A549 (cell line): Measurements from ENCODE around the gene PGGT1B. TPM values are rescaled to one million over a fixed set of nuclear protein-coding genes. Genes with fewer than 3 reads are reported as not detected.

Source experiments
- ATAC-seq, 2 experiments: fragments of 200-7000 bp in 1 of 2; fragments of >200 bp in 1 of 2; cut with Nextera tagmentation in 1 of 2; cut with Tn5 transposase in 1 of 2; 3 replicates each; pipeline versions ENCODE4 v1.8.0 to v1.9.1; 2018 to 2020; ENCODE audit warnings: mild to moderate bottlenecking in 1 of 2, moderate library complexity in 1 of 2
- CTCF ChIA-PET: fragments of 300-600 bp; sonication (Branson Sonifier 250); formaldehyde crosslinking; extraction: SDS; loops from one replicate; lab custom pipeline; 2021; ENCODE audit warnings: antibody characterized with exemption, inconsistent platforms; lab: Yijun Ruan, JAX
- POLR2A ChIA-PET: fragments of 350-600 bp; formaldehyde crosslinking; extraction: SDS; loops from one replicate; lab custom pipeline; 2021; ENCODE audit warnings: antibody characterized with exemption, inconsistent platforms; lab: Yijun Ruan, JAX
- DNase-seq, 2 experiments: peaks; one replicate each; pipeline versions ENCODE4 v3.0.0 to v3.0.0-alpha.2; 2011 to 2016; ENCODE audit warnings: low read depth in 1 of 2, low spot score in 1 of 2
- FAIRE-seq: peaks from 2 replicates; lab custom pipeline; 2011; peaks lifted over from hg19 to GRCh38; lab: Jason Lieb, UNC
- H3K27ac ChIP-seq, 2 experiments: fragments of >200 bp; sonication (Bioruptor Twin); formaldehyde crosslinking; 3 replicates each; pipeline ENCODE4 v1.5.1; 2016 to 2017
- H3K4me1 ChIP-seq: fragments of >200 bp; sonication (Bioruptor Twin); formaldehyde crosslinking; 3 replicates; pipeline ENCODE4 v1.6.1; 2016
- H3K4me2 ChIP-seq: fragments of >200 bp; sonication (Bioruptor Twin); formaldehyde crosslinking; 3 replicates; pipeline ENCODE4 v1.6.1; 2016
- H3K4me3 ChIP-seq: fragments of >200 bp; sonication (Bioruptor Twin); formaldehyde crosslinking; 3 replicates; pipeline ENCODE4 v1.5.1; 2016
- H3K9me3 ChIP-seq: fragments of >200 bp; sonication (Bioruptor Twin); formaldehyde crosslinking; 3 replicates; pipeline ENCODE4 v1.6.1; 2016
- BHLHE40 ChIP-seq: IDR thresholded peaks from 2 replicates; pipeline ENCODE4 v1.6.1; 2012; ENCODE audit warnings: low read depth, low read length, inconsistent platforms
- EP300 ChIP-seq, 2 experiments: fragments of >200 bp; sonication (Bioruptor Twin); formaldehyde crosslinking; IDR thresholded peaks; 2 replicates in 1 of 2; 3 replicates in 1 of 2; pipeline ENCODE4 v1.6.1; 2016 to 2017
- FOSB ChIP-seq: fragments of 250-450 bp; sonication (Bioruptor Pico); IDR thresholded peaks from 2 replicates; pipeline ENCODE4 v1.5.0; 2020; ENCODE audit warnings: mild to moderate bottlenecking, moderate library complexity
- GATA3 ChIP-seq: IDR thresholded peaks from 2 replicates; pipeline ENCODE4 v1.6.1; 2012; ENCODE audit warnings: borderline replicate concordance
- HDAC2 ChIP-seq: fragments of 200-600 bp; sonication (generic); IDR thresholded peaks from 2 replicates; pipeline ENCODE4 v1.6.1; 2016
- HEYL ChIP-seq: fragments of 250-450 bp; sonication (Bioruptor Pico); IDR thresholded peaks from 2 replicates; pipeline ENCODE4 v1.8.0; 2021; ENCODE audit warnings: mild to moderate bottlenecking, moderate library complexity
- HOXB5 ChIP-seq: fragments of 250-450 bp; sonication (Bioruptor Pico); IDR thresholded peaks from 2 replicates; pipeline ENCODE4 v1.5.0; 2020; ENCODE audit warnings: mild to moderate bottlenecking, moderate library complexity
- JUNB ChIP-seq: fragments of >200 bp; sonication (Bioruptor Twin); formaldehyde crosslinking; IDR thresholded peaks from 2 replicates; pipeline ENCODE4 v1.6.1; 2016
- MAZ ChIP-seq: fragments of 150-350 bp; IDR thresholded peaks from 2 replicates; pipeline ENCODE4 v1.6.1; 2014; ENCODE audit warnings: antibody characterized with exemption, low read depth, low read length, borderline replicate concordance
- NR3C1 ChIP-seq: fragments of >200 bp; sonication (Bioruptor Twin); formaldehyde crosslinking; IDR thresholded peaks from 3 replicates; pipeline ENCODE4 v1.6.1; 2017
- POLR2AphosphoS2 ChIP-seq: conservative IDR thresholded peaks from 2 replicates; pipeline ENCODE4 v1.6.1; 2012; ENCODE audit warnings: low read length, improper control_type of control experiment, inconsistent platforms
- RAD21 ChIP-seq, 2 experiments: fragments of >200 bp in 1 of 2; sonication (Bioruptor Twin) in 1 of 2; formaldehyde crosslinking in 1 of 2; IDR thresholded peaks in 1 of 2; conservative IDR thresholded peaks in 1 of 2; 2 replicates in 1 of 2; 3 replicates in 1 of 2; pipeline ENCODE4 v1.6.1; 2012 to 2018; ENCODE audit warnings: inconsistent platforms in 1 of 2
- TP53 ChIP-seq: fragments of 250-450 bp; sonication (Bioruptor Pico); IDR thresholded peaks from 2 replicates; pipeline ENCODE4 v1.5.0; 2021; ENCODE audit warnings: mild to moderate bottlenecking, moderate library complexity
- ZFP36 ChIP-seq: fragments of 450-650 bp; IDR thresholded peaks from 2 replicates; pipeline ENCODE4 v1.6.1; 2014; ENCODE audit warnings: borderline replicate concordance; ENCODE audit not compliant: partially characterized antibody
- ZNF302 ChIP-seq: fragments of 250-450 bp; sonication (Bioruptor Pico); IDR thresholded peaks from 2 replicates; pipeline ENCODE4 v1.9.0; 2021; ENCODE audit warnings: inconsistent platforms, mild to moderate bottlenecking, moderate library complexity
- ZSCAN20 ChIP-seq: fragments of 250-450 bp; sonication (Bioruptor Pico); IDR thresholded peaks from 2 replicates; pipeline ENCODE4 v1.8.0; 2022; ENCODE audit warnings: mild to moderate bottlenecking, moderate library complexity
- WGBS: methylation state at CpG from one replicate; pipeline ENCODE4 v1.1.6; 2017; ENCODE audit errors: missing lambda C conversion rate; 5-methylcytosine and 5-hydroxymethylcytosine counted together
- polyA plus RNA-seq, 4 experiments: library from polyadenylated mRNA; depleted of rRNA in 3 of 4; stranded (reverse); fragments of >200 nt; fragmentation: RNase III in 1 of 4; extraction: RNeasy Plus Mini Kit Qiagen cat#74134 plus additional on column Dnase treatment in 1 of 4; gene quantifications; 2 replicates in 3 of 4; 3 replicates in 1 of 4; pipeline ENCODE4 v1.2.3, GENCODE V29; 2011 to 2017
- TF ChIP-seq, protein P1 (sequence below): IDR thresholded peaks from 2 replicates; pipeline ENCODE4 v1.6.1; 2012
- TF ChIP-seq, protein P2 (sequence below): fragments of 150-350 bp; IDR thresholded peaks from 2 replicates; pipeline ENCODE4 v1.6.1; 2014; ENCODE audit warnings: low read depth, mild to moderate bottlenecking, low read length
- TF ChIP-seq, protein P3 (sequence below): IDR thresholded peaks from 2 replicates; pipeline ENCODE4 v1.6.1; 2012
- TF ChIP-seq, protein P4 (sequence below): fragments of >200 bp; sonication (Bioruptor Twin); formaldehyde crosslinking; IDR thresholded peaks from 3 replicates; pipeline ENCODE4 v1.5.1; 2016
- TF ChIP-seq, protein P5 (sequence below): fragments of 250-450 bp; sonication (Bioruptor Pico); IDR thresholded peaks from 2 replicates; pipeline ENCODE4 v1.5.0; 2021; ENCODE audit warnings: mild to moderate bottlenecking, moderate library complexity, borderline replicate concordance

Gene PGGT1B
- polyA plus RNA-seq, 2 of the 4 experiments (the other 2 are of a cell fraction), result 6.7 to 15.9 TPM

DNA sequence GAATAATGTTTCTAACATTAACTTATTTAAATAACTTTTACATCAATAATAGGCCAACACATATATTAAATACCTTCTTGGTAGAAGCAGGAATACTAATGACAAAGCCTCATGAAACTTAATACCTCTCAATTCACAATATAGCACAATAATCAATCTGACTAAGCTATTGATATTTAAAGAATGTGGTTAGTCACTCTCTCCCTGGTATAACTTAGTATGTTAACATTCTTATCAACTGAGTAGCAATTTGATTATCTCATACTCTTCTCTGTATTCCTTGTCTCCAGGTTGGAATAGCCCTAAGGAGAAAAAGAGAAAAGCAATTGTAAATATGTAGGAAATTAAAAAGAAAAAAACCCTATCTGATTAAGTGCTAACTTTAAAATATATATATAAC lies 4.9 kb upstream of the PGGT1B start:
- Histone ChIP-seq H3K4me3 (no peak overlapping the region), H3K27ac (no peak overlapping the region), H3K4me2 (no peak overlapping the region), H3K9me3 (no peaks in the 10 kb centered on the region), H3K4me1 (0 out of 3 replicates have a peak, but pooled peaks cover 3% of the 10 kb centered on the region)
- FAIRE-seq (no peak), DNase-seq (no peak), ATAC-seq (no peak)
- TF ChIP-seq, protein P1, sequence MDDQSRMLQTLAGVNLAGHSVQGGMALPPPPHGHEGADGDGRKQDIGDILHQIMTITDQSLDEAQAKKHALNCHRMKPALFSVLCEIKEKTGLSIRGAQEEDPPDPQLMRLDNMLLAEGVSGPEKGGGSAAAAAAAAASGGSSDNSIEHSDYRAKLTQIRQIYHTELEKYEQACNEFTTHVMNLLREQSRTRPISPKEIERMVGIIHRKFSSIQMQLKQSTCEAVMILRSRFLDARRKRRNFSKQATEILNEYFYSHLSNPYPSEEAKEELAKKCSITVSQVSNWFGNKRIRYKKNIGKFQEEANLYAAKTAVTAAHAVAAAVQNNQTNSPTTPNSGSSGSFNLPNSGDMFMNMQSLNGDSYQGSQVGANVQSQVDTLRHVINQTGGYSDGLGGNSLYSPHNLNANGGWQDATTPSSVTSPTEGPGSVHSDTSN, result no peak
- TF ChIP-seq ZFP36 (no peak), TP53 (CRISPR knock-in tag) (no peak), ZNF302 (CRISPR knock-in tag) (no peak), POLR2AphosphoS2 (no peak), HOXB5 (CRISPR knock-in tag) (no peak), GATA3 (no peak), RAD21 (conservative IDR thresholded peaks at IDR 0.05 in 1 of 2, IDR thresholded peaks at IDR 0.05 in 1 of 2) (no peak), EP300 (IDR thresholded peaks at IDR 0.05) (no peak), BHLHE40 (no peak), JUNB (no peak), ZSCAN20 (CRISPR knock-in tag) (no peak), HDAC2 (no peak), FOSB (CRISPR knock-in tag) (no peak)
- TF ChIP-seq, protein P2, sequence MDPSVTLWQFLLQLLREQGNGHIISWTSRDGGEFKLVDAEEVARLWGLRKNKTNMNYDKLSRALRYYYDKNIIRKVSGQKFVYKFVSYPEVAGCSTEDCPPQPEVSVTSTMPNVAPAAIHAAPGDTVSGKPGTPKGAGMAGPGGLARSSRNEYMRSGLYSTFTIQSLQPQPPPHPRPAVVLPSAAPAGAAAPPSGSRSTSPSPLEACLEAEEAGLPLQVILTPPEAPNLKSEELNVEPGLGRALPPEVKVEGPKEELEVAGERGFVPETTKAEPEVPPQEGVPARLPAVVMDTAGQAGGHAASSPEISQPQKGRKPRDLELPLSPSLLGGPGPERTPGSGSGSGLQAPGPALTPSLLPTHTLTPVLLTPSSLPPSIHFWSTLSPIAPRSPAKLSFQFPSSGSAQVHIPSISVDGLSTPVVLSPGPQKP, result no peak
- TF ChIP-seq, protein P3, sequence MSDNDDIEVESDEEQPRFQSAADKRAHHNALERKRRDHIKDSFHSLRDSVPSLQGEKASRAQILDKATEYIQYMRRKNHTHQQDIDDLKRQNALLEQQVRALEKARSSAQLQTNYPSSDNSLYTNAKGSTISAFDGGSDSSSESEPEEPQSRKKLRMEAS, result no peak
- TF ChIP-seq, protein P4, sequence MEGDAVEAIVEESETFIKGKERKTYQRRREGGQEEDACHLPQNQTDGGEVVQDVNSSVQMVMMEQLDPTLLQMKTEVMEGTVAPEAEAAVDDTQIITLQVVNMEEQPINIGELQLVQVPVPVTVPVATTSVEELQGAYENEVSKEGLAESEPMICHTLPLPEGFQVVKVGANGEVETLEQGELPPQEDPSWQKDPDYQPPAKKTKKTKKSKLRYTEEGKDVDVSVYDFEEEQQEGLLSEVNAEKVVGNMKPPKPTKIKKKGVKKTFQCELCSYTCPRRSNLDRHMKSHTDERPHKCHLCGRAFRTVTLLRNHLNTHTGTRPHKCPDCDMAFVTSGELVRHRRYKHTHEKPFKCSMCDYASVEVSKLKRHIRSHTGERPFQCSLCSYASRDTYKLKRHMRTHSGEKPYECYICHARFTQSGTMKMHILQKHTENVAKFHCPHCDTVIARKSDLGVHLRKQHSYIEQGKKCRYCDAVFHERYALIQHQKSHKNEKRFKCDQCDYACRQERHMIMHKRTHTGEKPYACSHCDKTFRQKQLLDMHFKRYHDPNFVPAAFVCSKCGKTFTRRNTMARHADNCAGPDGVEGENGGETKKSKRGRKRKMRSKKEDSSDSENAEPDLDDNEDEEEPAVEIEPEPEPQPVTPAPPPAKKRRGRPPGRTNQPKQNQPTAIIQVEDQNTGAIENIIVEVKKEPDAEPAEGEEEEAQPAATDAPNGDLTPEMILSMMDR, result no peak
- TF ChIP-seq, protein P5, sequence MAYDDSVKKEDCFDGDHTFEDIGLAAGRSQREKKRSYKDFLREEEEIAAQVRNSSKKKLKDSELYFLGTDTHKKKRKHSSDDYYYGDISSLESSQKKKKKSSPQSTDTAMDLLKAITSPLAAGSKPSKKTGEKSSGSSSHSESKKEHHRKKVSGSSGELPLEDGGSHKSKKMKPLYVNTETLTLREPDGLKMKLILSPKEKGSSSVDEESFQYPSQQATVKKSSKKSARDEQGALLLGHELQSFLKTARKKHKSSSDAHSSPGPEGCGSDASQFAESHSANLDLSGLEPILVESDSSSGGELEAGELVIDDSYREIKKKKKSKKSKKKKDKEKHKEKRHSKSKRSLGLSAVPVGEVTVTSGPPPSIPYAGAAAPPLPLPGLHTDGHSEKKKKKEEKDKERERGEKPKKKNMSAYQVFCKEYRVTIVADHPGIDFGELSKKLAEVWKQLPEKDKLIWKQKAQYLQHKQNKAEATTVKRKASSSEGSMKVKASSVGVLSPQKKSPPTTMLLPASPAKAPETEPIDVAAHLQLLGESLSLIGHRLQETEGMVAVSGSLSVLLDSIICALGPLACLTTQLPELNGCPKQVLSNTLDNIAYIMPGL, result no peak
- ChIA-PET POLR2A (no interaction called here), CTCF (no interaction called here)

DNA sequence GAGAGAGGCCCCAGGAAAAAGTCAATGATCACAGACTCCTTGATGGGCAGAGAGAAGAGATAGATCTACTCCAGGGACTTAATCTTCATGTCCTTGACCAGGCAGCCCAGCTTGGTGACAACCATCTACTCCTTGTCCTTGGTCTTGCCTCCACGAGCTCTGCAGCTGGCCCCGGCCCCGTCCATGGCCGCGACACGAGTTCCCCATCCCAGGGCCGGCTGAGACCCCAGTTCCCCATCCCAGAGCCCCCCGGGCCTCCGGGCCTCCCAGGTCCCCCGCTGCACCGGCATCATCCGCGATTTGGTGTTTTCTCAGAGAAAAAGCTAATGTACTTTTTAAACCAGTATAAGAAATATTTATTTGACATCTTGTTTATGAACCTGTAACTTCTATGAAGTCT lies 2.5 kb upstream of the PGGT1B start:
- CTCF ChIA-PET, result no interaction called here
- Histone ChIP-seq H3K4me3 (no peak overlapping the region), H3K4me2 (no peak overlapping the region), H3K4me1 (peaks cover 14% of the 10 kb centered on the region), H3K27ac (no peak overlapping the region), H3K9me3 (no peaks in the 10 kb centered on the region)
- DNase-seq, result no peak
- WGBS, result 92% methylated on average over 13 of the region's 13 CpGs
- no peak for ATAC-seq
- POLR2A ChIA-PET, result no interaction called here
- TF ChIP-seq NR3C1 (no peak), HEYL (CRISPR knock-in tag) (no peak), MAZ (no peak)
- TF ChIP-seq, protein P2, result no peak
- FAIRE-seq, result no peak
